ENCODE data around the gene CXCL10. TPM values are rescaled to one million over a fixed set of nuclear protein-coding genes. Genes with fewer than 3 reads are reported as not detected.

CXCL10 gene
- total and polyA plus RNA-seq, 9 of the 15 experiments (the other 6 are each of a cell fraction or from before 2014, with no cell fraction given) = 0.06 to 0.18 (median 0.08) TPM; not detected in 6

DNA sequence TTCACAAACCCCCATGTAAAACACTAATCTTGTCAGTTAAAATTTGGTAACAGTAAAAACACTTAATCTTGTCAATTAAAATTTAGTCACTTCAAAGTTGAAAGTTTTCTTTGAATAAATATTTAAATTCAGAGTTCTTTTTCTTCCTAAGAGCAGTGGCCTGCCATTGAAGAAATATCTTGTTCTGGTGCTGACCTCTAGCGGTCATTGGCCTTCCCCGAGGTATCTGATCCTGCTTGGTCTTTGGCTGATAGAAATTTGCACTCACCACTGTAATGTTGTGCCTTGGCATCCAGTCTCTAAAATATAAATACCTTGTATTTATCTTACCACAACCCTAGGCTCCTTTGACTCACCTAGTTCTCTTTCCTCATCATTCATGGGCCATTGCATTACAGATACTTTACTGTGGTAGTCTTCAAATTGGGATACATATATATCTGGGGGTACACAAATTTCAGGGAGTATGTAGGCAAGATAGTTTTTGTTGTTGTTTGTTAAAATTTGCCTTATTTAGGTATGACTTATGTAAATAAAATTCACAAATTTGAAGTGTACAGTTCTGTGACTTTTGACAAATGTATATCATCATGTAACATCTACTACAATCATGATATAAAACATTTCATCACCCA lies 44.5 kb upstream of the CXCL10 start:
- Histone ChIP-seq H3K27me3 (ENCODE audit: control insufficient read depth in 2 of 2, insufficient read depth in 2 of 2, low read length in 2 of 2) (no peaks in the 10 kb centered on the region), H3K79me2 (ENCODE audit: control insufficient read depth, insufficient read depth, low read length) (no peaks in the 10 kb centered on the region), H3K9ac (ENCODE audit: insufficient read depth in 1 of 2, low read depth in 2 of 2, low read length in 2 of 2) (no peak overlapping the region), H3K4me1 (replicated peaks in 1 of 2; ENCODE audit: control insufficient read depth in 2 of 2, insufficient read depth in 2 of 2, low read length in 2 of 2) (no peaks in the 10 kb centered on the region), H4K20me1 (replicated peaks; ENCODE audit: control insufficient read depth, insufficient read depth, low read length) (no peaks in the 10 kb centered on the region), H3K27ac (ENCODE audit: extremely low read depth, low read depth, low read length) (no peak overlapping the region), H2AFZ (ENCODE audit: low read depth, low read length) (no peak overlapping the region), H3K9me3 (replicated peaks; ENCODE audit: control insufficient read depth, insufficient read depth, low read depth, low read length) (no peaks in the 10 kb centered on the region), H3K9me1 (ENCODE audit: control insufficient read depth, insufficient read depth, low read length) (no peaks in the 10 kb centered on the region), H3K4me3 (no peak overlapping the region), H3K4me2 (ENCODE audit: insufficient read depth, low read length) (no peak overlapping the region), H3K36me3 (ENCODE audit: control insufficient read depth, insufficient read depth, low read length) (no peaks in the 10 kb centered on the region)
- POLR2A ChIA-PET = no interaction called here
- DNase-seq (ENCODE audit: extremely low read depth in 1 of 4, low spot score in 3 of 4) (peak; percentile 47 to 80 (median 58)), FAIRE-seq (peak; percentile 84), ATAC-seq (peak; percentile 95)
- no TSS peak for BruUV-seq (replicated peaks)
- intact Hi-C loops (cut with micrococcal nuclease) (loop anchor here (1.0 to 5.0 kb wide), 4 partner anchors 19 to 170 kb away; no protein-coding TSS in a partner anchor), in situ Hi-C loops (cut with MboI) (loop anchor here (5.0 kb wide), 1 partner anchor 70 kb away; no protein-coding TSS in a partner anchor)
- WGBS (ENCODE audit: insufficient coverage, low coverage, missing lambda C conversion rate) = 0% methylated on average over 2 of the region's 2 CpGs
- CTCF ChIA-PET (ENCODE audit: low intra/inter-chr PET ratio) = interaction anchor here (0.6 to 1.9 kb wide), 7 partner anchors 68 to 691 kb away, joined by 3 to 10 read pairs (median 5); no protein-coding TSS in a partner anchor
- TF ChIP-seq GABPB2 (CRISPR knock-in tag; conservative IDR thresholded peaks at IDR 0.05) = no peak
- no peak for TF ChIP-seq ZFX (CRISPR knock-in tag; IDR thresholded peaks at IDR 0.05)
- TF ChIP-seq, protein P1, sequence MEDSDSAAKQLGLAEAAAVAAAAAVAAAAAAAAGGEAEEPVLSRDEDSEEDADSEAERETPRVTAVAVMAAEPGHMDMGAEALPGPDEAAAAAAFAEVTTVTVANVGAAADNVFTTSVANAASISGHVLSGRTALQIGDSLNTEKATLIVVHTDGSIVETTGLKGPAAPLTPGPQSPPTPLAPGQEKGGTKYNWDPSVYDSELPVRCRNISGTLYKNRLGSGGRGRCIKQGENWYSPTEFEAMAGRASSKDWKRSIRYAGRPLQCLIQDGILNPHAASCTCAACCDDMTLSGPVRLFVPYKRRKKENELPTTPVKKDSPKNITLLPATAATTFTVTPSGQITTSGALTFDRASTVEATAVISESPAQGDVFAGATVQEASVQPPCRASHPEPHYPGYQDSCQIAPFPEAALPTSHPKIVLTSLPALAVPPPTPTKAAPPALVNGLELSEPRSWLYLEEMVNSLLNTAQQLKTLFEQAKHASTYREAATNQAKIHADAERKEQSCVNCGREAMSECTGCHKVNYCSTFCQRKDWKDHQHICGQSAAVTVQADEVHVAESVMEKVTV (CRISPR knock-in tag; IDR thresholded peaks at IDR 0.05) = peak; percentile 72
- TF ChIP-seq ZBTB7A (IDR thresholded peaks at IDR 0.05; ENCODE audit: borderline replicate concordance, control insufficient read depth, low read depth, low read length) = no peak
- TF ChIP-seq, protein P2, sequence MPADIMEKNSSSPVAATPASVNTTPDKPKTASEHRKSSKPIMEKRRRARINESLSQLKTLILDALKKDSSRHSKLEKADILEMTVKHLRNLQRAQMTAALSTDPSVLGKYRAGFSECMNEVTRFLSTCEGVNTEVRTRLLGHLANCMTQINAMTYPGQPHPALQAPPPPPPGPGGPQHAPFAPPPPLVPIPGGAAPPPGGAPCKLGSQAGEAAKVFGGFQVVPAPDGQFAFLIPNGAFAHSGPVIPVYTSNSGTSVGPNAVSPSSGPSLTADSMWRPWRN (IDR thresholded peaks at IDR 0.05; ENCODE audit: low read depth) = no peak
- TF ChIP-seq, protein P3, sequence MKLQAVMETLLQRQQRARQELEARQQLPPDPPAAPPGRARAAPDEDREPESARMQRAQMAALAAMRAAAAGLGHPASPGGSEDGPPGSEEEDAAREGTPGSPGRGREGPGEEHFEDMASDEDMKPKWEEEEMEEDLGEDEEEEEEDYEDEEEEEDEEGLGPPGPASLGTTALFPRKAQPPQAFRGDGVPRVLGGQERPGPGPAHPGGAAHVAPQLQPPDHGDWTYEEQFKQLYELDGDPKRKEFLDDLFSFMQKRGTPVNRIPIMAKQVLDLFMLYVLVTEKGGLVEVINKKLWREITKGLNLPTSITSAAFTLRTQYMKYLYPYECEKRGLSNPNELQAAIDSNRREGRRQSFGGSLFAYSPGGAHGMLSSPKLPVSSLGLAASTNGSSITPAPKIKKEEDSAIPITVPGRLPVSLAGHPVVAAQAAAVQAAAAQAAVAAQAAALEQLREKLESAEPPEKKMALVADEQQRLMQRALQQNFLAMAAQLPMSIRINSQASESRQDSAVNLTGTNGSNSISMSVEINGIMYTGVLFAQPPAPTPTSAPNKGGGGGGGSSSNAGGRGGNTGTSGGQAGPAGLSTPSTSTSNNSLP (IDR thresholded peaks at IDR 0.05; ENCODE audit: borderline replicate concordance, low read depth, low read length) = no peak
- TF ChIP-seq TCF7L2 (IDR thresholded peaks at IDR 0.05; ENCODE audit: low read depth, low read length) = no peak
- TF ChIP-seq HMG20A (CRISPR knock-in tag; conservative IDR thresholded peaks at IDR 0.05) = no peak
- TF ChIP-seq ZNF586 (CRISPR knock-in tag; conservative IDR thresholded peaks at IDR 0.05) = no peak
- TF ChIP-seq, protein P4, sequence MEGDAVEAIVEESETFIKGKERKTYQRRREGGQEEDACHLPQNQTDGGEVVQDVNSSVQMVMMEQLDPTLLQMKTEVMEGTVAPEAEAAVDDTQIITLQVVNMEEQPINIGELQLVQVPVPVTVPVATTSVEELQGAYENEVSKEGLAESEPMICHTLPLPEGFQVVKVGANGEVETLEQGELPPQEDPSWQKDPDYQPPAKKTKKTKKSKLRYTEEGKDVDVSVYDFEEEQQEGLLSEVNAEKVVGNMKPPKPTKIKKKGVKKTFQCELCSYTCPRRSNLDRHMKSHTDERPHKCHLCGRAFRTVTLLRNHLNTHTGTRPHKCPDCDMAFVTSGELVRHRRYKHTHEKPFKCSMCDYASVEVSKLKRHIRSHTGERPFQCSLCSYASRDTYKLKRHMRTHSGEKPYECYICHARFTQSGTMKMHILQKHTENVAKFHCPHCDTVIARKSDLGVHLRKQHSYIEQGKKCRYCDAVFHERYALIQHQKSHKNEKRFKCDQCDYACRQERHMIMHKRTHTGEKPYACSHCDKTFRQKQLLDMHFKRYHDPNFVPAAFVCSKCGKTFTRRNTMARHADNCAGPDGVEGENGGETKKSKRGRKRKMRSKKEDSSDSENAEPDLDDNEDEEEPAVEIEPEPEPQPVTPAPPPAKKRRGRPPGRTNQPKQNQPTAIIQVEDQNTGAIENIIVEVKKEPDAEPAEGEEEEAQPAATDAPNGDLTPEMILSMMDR (IDR thresholded peaks at IDR 0.05 in 2 of 3, conservative IDR thresholded peaks at IDR 0.05 in 1 of 3; ENCODE audit: insufficient read depth in 2 of 3, low read depth in 1 of 3, low read length in 3 of 3) = peak; percentile 69 to 87 (median 71)
- no peak for TF ChIP-seq SAFB2 (IDR thresholded peaks at IDR 0.05; ENCODE audit: borderline replicate concordance, low read depth, low read length, severe bottlenecking)

Measured in K562 (cell line).